Lower leg skin (tissue), 4 donors: ENCODE results near the gene SLC2A5. TPM values are rescaled to one million over a fixed set of nuclear protein-coding genes. Genes with fewer than 3 reads are reported as not detected.

ENCODE experiments used
- DNase-seq, 2 donors: peaks; one replicate each; pipeline ENCODE4 v3.0.0-alpha.2; 2019; ENCODE audit warnings: low spot score in 2 of 2
- H3K4me3 ChIP-seq: fragments of 200-600 bp; sonication (generic); 2 replicates; pipeline ENCODE4 v1.5.1; 2017; ENCODE audit warnings: mild to moderate bottlenecking, low read depth; ENCODE audit not compliant: poor library complexity, severe bottlenecking
- CTCF ChIP-seq, 3 donors: fragments of 450-650 bp; IDR thresholded peaks; one replicate each; pipeline ENCODE4 v1.5.1; 2016; ENCODE audit warnings: antibody characterized with exemption in 3 of 3, mild to moderate bottlenecking in 3 of 3, moderate library complexity in 2 of 3
- POLR2A ChIP-seq, 2 donors: fragments of 450-650 bp; IDR thresholded peaks; one replicate each; pipeline ENCODE4 v1.6.1; 2016 to 2017; ENCODE audit warnings: antibody characterized with exemption in 2 of 2, mild to moderate bottlenecking in 1 of 2, moderate library complexity in 1 of 2
- WGBS, 2 donors: methylation state at CpG; one replicate each; pipeline ENCODE4 v1.1.5; 2018; 5-methylcytosine and 5-hydroxymethylcytosine counted together
- intact Hi-C: fragments of 100-400 bp; cut with DNase I; formaldehyde crosslinking; loops from one replicate; pipeline ENCODE4 v1.15.0; 2023; ENCODE audit warnings: low total_unique reads
- total RNA-seq, 4 donors: library from RNA; depleted of rRNA; stranded (reverse); fragments of >200 nt; gene quantifications; one replicate each; pipeline ENCODE4 v1.1.0, GENCODE V29; 2016

Gene SLC2A5
- total RNA-seq, 4 donors from 2014 or later, result 0.21 to 3.4 (median 1.9) TPM

- H3K4me3 ChIP-seq, result no peak overlapping the region
- DNase-seq, result no peak
- WGBS, 2 donors, result 80 to 81% methylated on average over 21 to 23 of the region's 50 CpGs
- intact Hi-C loops, result no loop called here
- no peak for TF ChIP-seq CTCF (IDR thresholded peaks at IDR 0.05)
- TF ChIP-seq POLR2A (IDR thresholded peaks at IDR 0.05), result no peak
Measured at GRCh38 chr1:9071554-9072235, 2.3 kb upstream of the SLC2A5 start.

- WGBS, 2 donors, result 40 to 53% methylated on average over 7 of the region's 7 CpGs
- no peak overlapping the region for H3K4me3 ChIP-seq
- DNase-seq, result no peak
- intact Hi-C loops, result no loop called here
- TF ChIP-seq CTCF (IDR thresholded peaks at IDR 0.05) (no peak), POLR2A (IDR thresholded peaks at IDR 0.05) (no peak)
Measured at GRCh38 chr1:9070486-9070885, 1.1 kb upstream of the SLC2A5 start.

GRCh38 chr1:9068981-9069325, 482 bp downstream of the SLC2A5 start:
- intact Hi-C loops, result no loop called here
- no peak for TF ChIP-seq POLR2A (IDR thresholded peaks at IDR 0.05)
- TF ChIP-seq CTCF (IDR thresholded peaks at IDR 0.05), result no peak
- WGBS, 2 donors, result 19 to 26% methylated on average over 4 of the region's 4 CpGs
- no peak for DNase-seq
- no peak overlapping the region for H3K4me3 ChIP-seq

GRCh38 chr1:9066945-9067807, 2.3 kb downstream of the SLC2A5 start:
- 72 to 78% methylated on average over 24 of the region's 24 CpGs for WGBS, 2 donors
- H3K4me3 ChIP-seq, result no peak overlapping the region
- no peak for TF ChIP-seq CTCF (IDR thresholded peaks at IDR 0.05)
- no peak for TF ChIP-seq POLR2A (IDR thresholded peaks at IDR 0.05)
- no peak for DNase-seq
- intact Hi-C loops, result no loop called here

- 67 to 72% methylated on average over 7 of the region's 7 CpGs for WGBS, 2 donors
Measured at GRCh38 chr1:9065213-9065751, 4.2 kb downstream of the SLC2A5 start.

More at GRCh38 chr1:9065213-9065751, 4.2 kb downstream of the SLC2A5 start:
- no peak for TF ChIP-seq POLR2A (IDR thresholded peaks at IDR 0.05)
- TF ChIP-seq CTCF (IDR thresholded peaks at IDR 0.05), result no peak
- no peak for DNase-seq
- intact Hi-C loops, result no loop called here
- no peak overlapping the region for H3K4me3 ChIP-seq
